Measurements from ENCODE around the gene FIG4.
"Not testable (repeated sequence)": the region's sequence is repeated elsewhere in the genome, so short reads cannot be mapped to it uniquely, and the experiment has no call there.

FIG4 gene

GRCh38 chr6:109840034-109840433 is 148.9 kb downstream of the FIG4 start:
- in situ Hi-C loops (cut with MboI; ENCODE audit: low sequenced_read_pairs): no loop called here

- in situ Hi-C loops (cut with MboI; ENCODE audit: low sequenced_read_pairs): no loop called here
Measured at GRCh38 chr6:109840796-109841195, 149.7 kb downstream of the FIG4 start.

- in situ Hi-C loops (cut with MboI; ENCODE audit: low sequenced_read_pairs): no loop called here
Measured at GRCh38 chr6:109841869-109842268, 150.8 kb downstream of the FIG4 start.

- in situ Hi-C loops (cut with MboI; ENCODE audit: low sequenced_read_pairs): no loop called here
Measured at GRCh38 chr6:109852713-109853112, 161.6 kb downstream of the FIG4 start.

- in situ Hi-C loops (cut with MboI; ENCODE audit: low sequenced_read_pairs): no loop called here
Measured at GRCh38 chr6:109853426-109853825, 162.3 kb downstream of the FIG4 start.

- in situ Hi-C loops (cut with MboI; ENCODE audit: low sequenced_read_pairs): no loop called here
Measured at GRCh38 chr6:109853951-109854350, 162.9 kb downstream of the FIG4 start.

- in situ Hi-C loops (cut with MboI; ENCODE audit: low sequenced_read_pairs): no loop called here
Measured at GRCh38 chr6:109854541-109855308, 163.6 kb downstream of the FIG4 start.

- in situ Hi-C loops (cut with MboI; ENCODE audit: low sequenced_read_pairs): not testable (repeated sequence)
Measured at GRCh38 chr6:109855476-109856040, 164.5 kb downstream of the FIG4 start.

- in situ Hi-C loops (cut with MboI; ENCODE audit: low sequenced_read_pairs): no loop called here
Measured at GRCh38 chr6:109861946-109862345, 170.8 kb downstream of the FIG4 start.

- in situ Hi-C loops (cut with MboI; ENCODE audit: low sequenced_read_pairs): no loop called here
Measured at GRCh38 chr6:109864050-109864449, 173.0 kb downstream of the FIG4 start.

GRCh38 chr6:109865968-109866367 is 174.9 kb downstream of the FIG4 start:
- in situ Hi-C loops (cut with MboI; ENCODE audit: low sequenced_read_pairs): no loop called here

GRCh38 chr6:109867009-109867969 is 176.2 kb downstream of the FIG4 start:
- in situ Hi-C loops (cut with MboI; ENCODE audit: low sequenced_read_pairs): no loop called here

GRCh38 chr6:109867970-109868358 is 176.9 kb downstream of the FIG4 start:
- in situ Hi-C loops (cut with MboI; ENCODE audit: low sequenced_read_pairs): no loop called here

GRCh38 chr6:109869398-109870088 is 178.4 kb downstream of the FIG4 start:
- in situ Hi-C loops (cut with MboI; ENCODE audit: low sequenced_read_pairs): not testable (repeated sequence)

GRCh38 chr6:109870089-109870410 is 179.0 kb downstream of the FIG4 start:
- in situ Hi-C loops (cut with MboI; ENCODE audit: low sequenced_read_pairs): no loop called here

- in situ Hi-C loops (cut with MboI; ENCODE audit: low sequenced_read_pairs): no loop called here
Measured at GRCh38 chr6:109872549-109872948, 181.5 kb downstream of the FIG4 start.

- in situ Hi-C loops (cut with MboI; ENCODE audit: low sequenced_read_pairs): no loop called here
Measured at GRCh38 chr6:109872968-109873545, 182.0 kb downstream of the FIG4 start.

- in situ Hi-C loops (cut with MboI; ENCODE audit: low sequenced_read_pairs): no loop called here
Measured at GRCh38 chr6:109874086-109874485, 183.0 kb downstream of the FIG4 start.

- in situ Hi-C loops (cut with MboI; ENCODE audit: low sequenced_read_pairs): no loop called here
Measured at GRCh38 chr6:109874621-109875020, 183.5 kb downstream of the FIG4 start.
